Muscle of leg (tissue), 11 donors: ENCODE measurements around the gene LINC00237. TPM values are rescaled to one million over a fixed set of nuclear protein-coding genes. Genes with fewer than 3 reads are reported as not detected.
A peak's percentile ranks its signal among the peaks of the same experiment; 100 is the strongest.

Experiments
- DNase-seq: peaks from one replicate; pipeline ENCODE4 v3.0.0; 2013
- H3K27ac ChIP-seq: one replicate; pipeline ENCODE4 v1.5.1; 2013; ENCODE audit warnings: mild to moderate bottlenecking, low read length, control low read depth
- H3K27me3 ChIP-seq: one replicate; pipeline ENCODE4 v1.6.1; 2013; ENCODE audit warnings: low read length; ENCODE audit not compliant: control insufficient read depth, insufficient read depth
- H3K36me3 ChIP-seq: one replicate; pipeline ENCODE4 v1.6.1; 2013; ENCODE audit warnings: low read length; ENCODE audit not compliant: control insufficient read depth, insufficient read depth
- H3K4me1 ChIP-seq: one replicate; pipeline ENCODE4 v1.6.1; 2013; ENCODE audit warnings: low read length; ENCODE audit not compliant: control insufficient read depth, insufficient read depth
- H3K4me3 ChIP-seq: one replicate; pipeline ENCODE4 v1.5.1; 2013; ENCODE audit warnings: low read length, control low read depth
- H3K9me3 ChIP-seq: replicated peaks from 2 replicates; pipeline ENCODE4 v1.6.1; 2013; ENCODE audit warnings: low read depth, low read length; ENCODE audit not compliant: control insufficient read depth
- WGBS: methylation state at CpG from one replicate; pipeline ENCODE4 v1.1.5; 2013; ENCODE audit warnings: missing lambda C conversion rate; ENCODE audit not compliant: insufficient coverage; 5-methylcytosine and 5-hydroxymethylcytosine counted together
- polyA plus RNA-seq, 8 donors: library from polyadenylated mRNA; unstranded; fragments of 120-200 nt; gene quantifications; one replicate each; pipeline versions ENCODE4 v1.2.1 to v1.2.3, GENCODE V29; 2013; ENCODE audit warnings: inconsistent platforms in 1 of 8, low replicate concordance in 1 of 8; ENCODE audit not compliant: insufficient read length in 8 of 8, insufficient read depth in 1 of 8
- total RNA-seq: library from RNA; stranded (reverse); fragments of 120-200 nt; gene quantifications from one replicate; pipeline ENCODE4 v1.2.4, GENCODE V29; 2013

The LINC00237 gene
- total and polyA plus RNA-seq, 9 donors, result 0.09 to 0.45 (median 0.18) TPM; not detected in 2

- Histone ChIP-seq H3K27ac (no peak overlapping the region), H3K4me1 (peaks cover 6% of the 10 kb centered on the region), H3K4me3 (no peak overlapping the region), H3K9me3 (no peaks in the 10 kb centered on the region), H3K27me3 (peaks cover 54% of the 10 kb centered on the region), H3K36me3 (no peaks in the 10 kb centered on the region)
- DNase-seq, result no peak
- WGBS, result no CpG with 5 or more reads among the region's 2 CpGs
Measured at GRCh38 chr20:21109144-21109543, 3.0 kb upstream of the LINC00237 start.

DNA sequence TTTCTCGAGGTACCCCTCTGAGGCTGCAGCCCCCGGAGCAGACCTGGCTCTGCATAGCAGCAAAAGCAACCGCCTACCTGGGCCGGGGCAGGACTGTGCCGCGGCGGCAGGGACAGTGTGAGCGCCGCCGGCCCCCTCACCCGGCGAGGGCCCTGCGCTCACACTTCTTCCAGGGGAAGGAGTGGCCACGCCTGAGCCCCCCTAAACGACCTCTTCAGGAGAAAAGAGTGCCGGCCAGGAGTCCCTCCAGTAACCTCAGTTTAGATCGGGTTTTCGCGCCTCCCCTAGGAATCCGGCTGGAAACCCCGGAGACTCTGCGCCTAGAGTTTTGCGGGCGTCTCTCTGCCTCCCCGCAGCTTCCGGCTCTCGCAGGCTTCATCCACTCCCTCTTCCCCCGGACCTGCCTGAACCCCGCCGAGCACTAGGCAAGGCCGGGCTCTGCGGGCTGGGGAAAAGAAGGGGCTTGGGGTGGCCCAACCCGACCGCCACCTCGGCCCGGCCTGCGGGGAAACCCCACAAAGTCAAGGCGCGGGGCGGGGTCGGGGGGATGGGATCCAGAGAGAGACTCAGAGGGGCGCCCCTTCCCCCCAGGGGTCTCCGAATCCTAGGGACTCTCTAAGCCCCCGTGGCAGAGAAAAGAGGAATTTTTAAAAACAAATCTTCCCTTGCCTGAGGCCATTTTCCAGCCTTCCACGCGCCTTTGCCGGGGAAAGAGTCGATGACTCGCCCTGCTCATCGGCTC, 558 bp downstream of the LINC00237 start:
- under 1% methylated on average over 44 of the region's 50 CpGs for WGBS
- no peaks in the 10 kb centered on the region for H3K9me3 ChIP-seq
- H3K4me1 ChIP-seq, result peaks cover 30% of the 10 kb centered on the region
- no peak for DNase-seq
- H3K27ac ChIP-seq, result no peak overlapping the region
- H3K4me3 ChIP-seq, result no peak overlapping the region
- no peaks in the 10 kb centered on the region for H3K36me3 ChIP-seq
- peaks cover 78% of the 10 kb centered on the region for H3K27me3 ChIP-seq

GRCh38 chr20:21104921-21105320, 1.2 kb downstream of the LINC00237 start:
- H3K4me3 ChIP-seq, result no peak overlapping the region
- H3K27me3 ChIP-seq, result peaks cover 85% of the 10 kb centered on the region
- DNase-seq, result no peak
- 3% methylated on average over 10 of the region's 16 CpGs for WGBS
- H3K27ac ChIP-seq, result no peak overlapping the region
- H3K9me3 ChIP-seq, result no peaks in the 10 kb centered on the region
- peaks cover 36% of the 10 kb centered on the region for H3K4me1 ChIP-seq
- H3K36me3 ChIP-seq, result no peaks in the 10 kb centered on the region

GRCh38 chr20:21104466-21104761, 1.7 kb downstream of the LINC00237 start:
- Histone ChIP-seq H3K36me3 (no peaks in the 10 kb centered on the region), H3K4me3 (no peak overlapping the region), H3K27me3 (peaks cover 87% of the 10 kb centered on the region), H3K4me1 (peaks cover 36% of the 10 kb centered on the region), H3K9me3 (no peaks in the 10 kb centered on the region), H3K27ac (no peak overlapping the region)
- DNase-seq, result no peak
- 0% methylated on average over 1 of the region's 5 CpGs for WGBS

GRCh38 chr20:21103582-21104465, 2.3 kb downstream of the LINC00237 start:
- Histone ChIP-seq H3K4me1 (peaks cover 36% of the 10 kb centered on the region), H3K36me3 (no peaks in the 10 kb centered on the region), H3K27me3 (peaks cover 87% of the 10 kb centered on the region), H3K27ac (no peak overlapping the region), H3K9me3 (no peaks in the 10 kb centered on the region), H3K4me3 (no peak overlapping the region)
- DNase-seq, result no peak
- WGBS, result 5% methylated on average over 26 of the region's 32 CpGs

GRCh38 chr20:21102603-21103311, 3.4 kb downstream of the LINC00237 start:
- 2% methylated on average over 29 of the region's 38 CpGs for WGBS
- H3K4me3 ChIP-seq, result peak overlapping the region; percentile 21
- H3K27ac ChIP-seq, result no peak overlapping the region
- H3K9me3 ChIP-seq, result no peaks in the 10 kb centered on the region
- H3K4me1 ChIP-seq, result peaks cover 36% of the 10 kb centered on the region
- DNase-seq, result peak; percentile 32
- H3K27me3 ChIP-seq, result peaks cover 83% of the 10 kb centered on the region
- no peaks in the 10 kb centered on the region for H3K36me3 ChIP-seq

- WGBS, result 2% methylated on average over 30 of the region's 35 CpGs
- no peaks in the 10 kb centered on the region for H3K36me3 ChIP-seq
- peak; percentile 28 for DNase-seq
- peaks cover 82% of the 10 kb centered on the region for H3K27me3 ChIP-seq
- H3K27ac ChIP-seq, result no peak overlapping the region
- H3K4me3 ChIP-seq, result peak overlapping the region; percentile 21
- peaks cover 36% of the 10 kb centered on the region for H3K4me1 ChIP-seq
- no peaks in the 10 kb centered on the region for H3K9me3 ChIP-seq
Measured at GRCh38 chr20:21101932-21102575, 4.1 kb downstream of the LINC00237 start.

DNA sequence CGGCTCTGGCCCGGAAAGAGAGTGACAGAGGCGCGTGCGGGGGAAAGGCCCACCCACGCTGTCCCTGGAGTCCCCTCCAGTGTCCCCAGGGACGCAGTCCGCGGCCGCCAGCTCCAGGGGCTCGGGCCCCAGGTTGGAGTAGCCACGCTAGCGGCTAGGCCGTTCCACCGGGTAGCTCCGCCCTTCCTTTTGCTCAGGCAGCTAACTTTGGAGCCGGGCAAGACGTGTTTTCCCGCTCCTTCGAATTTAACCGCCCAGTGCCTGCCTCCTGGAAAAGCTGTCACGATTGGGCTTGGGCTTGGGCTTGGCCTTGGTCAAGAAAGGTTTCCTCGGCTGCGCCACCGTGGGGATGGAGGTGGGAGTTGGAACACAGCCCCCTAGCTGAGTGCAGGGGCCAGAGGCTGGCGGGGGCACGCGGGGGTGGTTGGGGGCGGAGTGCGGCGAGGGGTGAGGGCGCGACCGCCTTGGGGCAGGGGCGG, 4.7 kb downstream of the LINC00237 start:
- peak; percentile 13 for DNase-seq
- H3K36me3 ChIP-seq, result no peaks in the 10 kb centered on the region
- peaks cover 84% of the 10 kb centered on the region for H3K27me3 ChIP-seq
- whole genome bisulfite sequencing, result under 1% methylated on average over 31 of the region's 35 CpGs
- H3K4me1 ChIP-seq, result peaks cover 36% of the 10 kb centered on the region
- H3K9me3 ChIP-seq, result no peaks in the 10 kb centered on the region
- H3K27ac ChIP-seq, result no peak overlapping the region
- H3K4me3 ChIP-seq, result peak overlapping the region; percentile 14

DNA sequence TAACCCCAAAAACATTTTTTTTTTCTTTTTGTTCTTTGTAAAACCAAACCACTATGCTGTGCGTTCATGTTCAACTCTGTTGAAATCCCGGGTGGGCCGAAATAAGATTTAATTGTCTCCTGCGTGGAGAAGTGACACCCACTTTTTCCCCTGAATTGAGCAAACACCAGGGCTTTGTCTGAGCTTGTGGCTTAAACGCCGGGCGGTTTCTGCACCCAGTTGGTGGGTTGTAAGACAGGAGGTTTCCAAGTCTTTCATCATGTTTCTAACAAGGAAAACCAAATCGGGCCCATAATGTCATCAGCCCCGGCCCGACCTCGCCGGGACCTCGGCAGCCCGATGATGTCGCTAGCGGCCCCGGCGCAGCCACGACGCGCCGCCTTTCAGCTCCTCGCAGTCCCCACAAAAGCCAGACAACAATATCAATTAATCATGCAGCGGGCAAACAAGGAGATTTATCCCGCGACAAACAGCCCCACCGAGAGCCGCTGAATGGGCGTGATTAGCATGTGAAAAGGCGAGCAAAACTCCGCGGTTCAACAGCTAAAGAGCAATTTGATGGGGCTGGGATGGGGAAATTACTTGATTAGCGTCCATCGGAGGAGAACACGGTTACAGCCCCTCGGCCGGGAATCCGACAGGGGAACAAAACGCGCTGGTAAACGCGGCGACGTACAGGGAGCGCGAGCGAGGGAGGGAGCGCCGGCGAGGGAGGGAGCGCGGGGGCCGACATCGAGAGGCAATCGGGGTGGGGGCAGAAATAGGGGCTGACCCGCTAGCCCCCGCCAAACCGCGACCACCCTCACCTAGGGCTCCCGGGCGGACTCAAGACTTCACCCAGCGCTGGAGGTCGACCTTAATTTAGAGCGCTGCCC, 5.3 kb downstream of the LINC00237 start:
- Histone ChIP-seq H3K4me3 (peak overlapping the region; percentile 25), H3K27me3 (peaks cover 83% of the 10 kb centered on the region), H3K36me3 (no peaks in the 10 kb centered on the region), H3K9me3 (no peaks in the 10 kb centered on the region), H3K4me1 (peaks cover 36% of the 10 kb centered on the region), H3K27ac (no peak overlapping the region)
- 2% methylated on average over 59 of the region's 64 CpGs for whole genome bisulfite sequencing
- peak; percentile 11 for DNase-seq
